NOMO-1 (cell line): ENCODE results near the gene C5AR1.
A peak's percentile ranks its signal among the peaks of the same experiment; 100 is the strongest.
"Not testable (repeated sequence)": the region's sequence is repeated elsewhere in the genome, so short reads cannot be mapped to it uniquely, and the experiment has no call there.

Experiments
- DNase-seq, 2 experiments: peaks; one replicate each; lab custom pipeline; 2025; ENCODE audit not compliant: unreplicated experiment in 2 of 2; lab: John Stamatoyannopoulos, UW

The C5AR1 gene

GRCh38 chr19:47309608-47310007, at the start of gene C5AR1:
Gene C5AR1 (plus strand): TSS chr19:47309861. CDS start chr19:47309896, 35 bp downstream.
- peak; percentile 12 to 35 for DNase-seq

- DNase-seq, result no peak
Observed at GRCh38 chr19:47260476-47260875, 49.2 kb upstream of the C5AR1 start.

- DNase-seq, result peak; percentile 50 to 64
Observed at GRCh38 chr19:47261946-47262793, 47.5 kb upstream of the C5AR1 start.

- DNase-seq, result no peak
Observed at GRCh38 chr19:47264629-47265028, 45.0 kb upstream of the C5AR1 start.

- no peak for DNase-seq
Observed at GRCh38 chr19:47266401-47266941, 43.2 kb upstream of the C5AR1 start.

GRCh38 chr19:47267350-47267759, 42.3 kb upstream of the C5AR1 start:
- no peak for DNase-seq

GRCh38 chr19:47268028-47268427, 41.6 kb upstream of the C5AR1 start:
- DNase-seq, result no peak

- DNase-seq, result no peak
Observed at GRCh38 chr19:47269596-47269995, 40.1 kb upstream of the C5AR1 start.

GRCh38 chr19:47270408-47270807, 39.3 kb upstream of the C5AR1 start:
- no peak for DNase-seq

- DNase-seq, result no peak
Observed at GRCh38 chr19:47271949-47272348, 37.7 kb upstream of the C5AR1 start.

- peak in 1 of 2 experiments; percentile 43 for DNase-seq
Observed at GRCh38 chr19:47272448-47273312, 37.0 kb upstream of the C5AR1 start.

- DNase-seq, result peak; percentile 89 to 90
Observed at GRCh38 chr19:47273313-47274070, 36.2 kb upstream of the C5AR1 start.

GRCh38 chr19:47274071-47274890, 35.4 kb upstream of the C5AR1 start, which contains the start of gene INAFM1:
Gene INAFM1 (plus strand): TSS chr19:47274885. CDS start chr19:47274920, 35 bp downstream.
- DNase-seq, result peak; percentile 87 to 97

- peak in 1 of 2 experiments; percentile 39 for DNase-seq
Observed at GRCh38 chr19:47274891-47275761, 34.5 kb upstream of the C5AR1 start.

GRCh38 chr19:47275791-47276461, 33.7 kb upstream of the C5AR1 start:
- DNase-seq, result no peak

- DNase-seq, result not testable (repeated sequence)
Observed at GRCh38 chr19:47276513-47276912, 33.1 kb upstream of the C5AR1 start.

GRCh38 chr19:47280183-47280797, 29.4 kb upstream of the C5AR1 start:
- DNase-seq, result no peak
